Measurements from ENCODE around the gene FXYD1.

Gene FXYD1

DNA sequence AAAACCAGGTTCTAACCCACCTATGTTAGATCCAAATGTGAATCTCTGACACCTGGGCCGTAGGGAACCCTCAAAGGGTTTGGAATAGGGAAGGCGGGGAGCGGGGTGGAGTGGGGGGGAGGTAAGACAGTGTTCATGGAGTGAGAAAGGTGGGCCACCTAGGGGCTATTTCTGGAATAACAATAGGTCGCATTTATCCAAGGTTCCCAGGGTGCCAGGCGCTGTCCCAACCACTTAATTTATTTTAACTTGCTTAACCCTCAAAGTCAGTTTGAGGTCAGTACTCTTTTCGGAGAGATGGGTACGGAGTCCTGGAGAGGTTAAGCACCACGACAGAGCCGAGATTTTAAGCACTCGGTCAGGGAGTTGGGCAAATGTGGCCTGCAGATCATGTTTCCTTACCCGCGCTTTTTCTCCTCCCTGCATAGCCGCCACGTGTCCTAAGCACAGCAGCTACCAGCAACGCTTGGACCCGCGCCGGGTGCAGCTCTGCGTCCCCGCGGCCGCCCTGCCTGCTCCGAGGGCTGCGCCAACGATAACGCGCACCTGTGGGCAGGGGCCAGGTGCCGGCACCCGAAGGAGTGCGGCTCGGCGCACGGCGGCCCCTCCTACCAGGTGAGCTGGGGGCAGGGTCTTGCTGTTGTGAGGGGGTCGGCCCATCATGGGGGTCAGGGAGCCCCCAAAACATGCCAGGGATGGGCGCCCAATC is 48.0 kb upstream of the FXYD1 start:
- Histone ChIP-seq H4K20me1 (ENCODE audit: insufficient read depth, low read length) (no peaks in the 10 kb centered on the region), H3K9me2 (replicated peaks; ENCODE audit: insufficient read depth, low read length) (no peaks in the 10 kb centered on the region), H3K4me2 (ENCODE audit: low read depth, low read length) (peak overlapping the region; percentile 42), H3K4me3 (ENCODE audit: low read length) (no peak overlapping the region), H3K9ac (ENCODE audit: low read length) (no peak overlapping the region), H3K4me1 (ENCODE audit: low read length) (no peaks in the 10 kb centered on the region), H3K36me3 (replicated peaks; ENCODE audit: insufficient read depth, low read length) (no peaks in the 10 kb centered on the region), H3F3A (ENCODE audit: insufficient read depth, low read length) (no peaks in the 10 kb centered on the region), H3K27me3 (replicated peaks; ENCODE audit: insufficient read depth, low read length) (peaks cover 53% of the 10 kb centered on the region), H3K27ac (ENCODE audit: low read length) (no peak overlapping the region), H3K9me3 (replicated peaks; ENCODE audit: insufficient read depth, low read length) (no peaks in the 10 kb centered on the region), H3K79me2 (ENCODE audit: low read length) (no peaks in the 10 kb centered on the region), H2AFZ (ENCODE audit: low read length) (peak overlapping the region; percentile 34; the same call in 1 of the 2 replicates)
- DNase-seq: peak; percentile 16
- TF ChIP-seq, protein P1, sequence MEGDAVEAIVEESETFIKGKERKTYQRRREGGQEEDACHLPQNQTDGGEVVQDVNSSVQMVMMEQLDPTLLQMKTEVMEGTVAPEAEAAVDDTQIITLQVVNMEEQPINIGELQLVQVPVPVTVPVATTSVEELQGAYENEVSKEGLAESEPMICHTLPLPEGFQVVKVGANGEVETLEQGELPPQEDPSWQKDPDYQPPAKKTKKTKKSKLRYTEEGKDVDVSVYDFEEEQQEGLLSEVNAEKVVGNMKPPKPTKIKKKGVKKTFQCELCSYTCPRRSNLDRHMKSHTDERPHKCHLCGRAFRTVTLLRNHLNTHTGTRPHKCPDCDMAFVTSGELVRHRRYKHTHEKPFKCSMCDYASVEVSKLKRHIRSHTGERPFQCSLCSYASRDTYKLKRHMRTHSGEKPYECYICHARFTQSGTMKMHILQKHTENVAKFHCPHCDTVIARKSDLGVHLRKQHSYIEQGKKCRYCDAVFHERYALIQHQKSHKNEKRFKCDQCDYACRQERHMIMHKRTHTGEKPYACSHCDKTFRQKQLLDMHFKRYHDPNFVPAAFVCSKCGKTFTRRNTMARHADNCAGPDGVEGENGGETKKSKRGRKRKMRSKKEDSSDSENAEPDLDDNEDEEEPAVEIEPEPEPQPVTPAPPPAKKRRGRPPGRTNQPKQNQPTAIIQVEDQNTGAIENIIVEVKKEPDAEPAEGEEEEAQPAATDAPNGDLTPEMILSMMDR (IDR thresholded peaks at IDR 0.05; ENCODE audit: low read length): peak; percentile 49
- no peak for TF ChIP-seq EZH2phosphoT487 (IDR thresholded peaks at IDR 0.05; ENCODE audit: low read length)

- no peak for TF ChIP-seq EZH2phosphoT487 (IDR thresholded peaks at IDR 0.05; ENCODE audit: low read length)
- TF ChIP-seq, protein P1 (IDR thresholded peaks at IDR 0.05; ENCODE audit: low read length): no peak
- TF ChIP-seq EZH2 (optimal IDR thresholded peaks at IDR 0.05; ENCODE audit: low read depth, low read length): no peak
- no peaks in the 10 kb centered on the region for H4K20me1 ChIP-seq (ENCODE audit: insufficient read depth, low read length)
- no peaks in the 10 kb centered on the region for H3K9me3 ChIP-seq (replicated peaks; ENCODE audit: insufficient read depth, low read length)
- no peak overlapping the region for H3K9ac ChIP-seq (ENCODE audit: low read length)
- no peak overlapping the region for H2AFZ ChIP-seq (ENCODE audit: low read length)
- H3K9me2 ChIP-seq (replicated peaks; ENCODE audit: insufficient read depth, low read length): no peaks in the 10 kb centered on the region
- no peak overlapping the region for H3K4me2 ChIP-seq (ENCODE audit: low read depth, low read length)
- H3K27me3 ChIP-seq (replicated peaks; ENCODE audit: insufficient read depth, low read length): peaks cover 57% of the 10 kb centered on the region
- H3K27ac ChIP-seq (ENCODE audit: low read length): no peak overlapping the region
- H3F3A ChIP-seq (ENCODE audit: insufficient read depth, low read length): no peaks in the 10 kb centered on the region
- H3K4me1 ChIP-seq (ENCODE audit: low read length): no peaks in the 10 kb centered on the region
- H3K79me2 ChIP-seq (ENCODE audit: low read length): no peaks in the 10 kb centered on the region
- no peak overlapping the region for H3K4me3 ChIP-seq (ENCODE audit: low read length)
- no peaks in the 10 kb centered on the region for H3K36me3 ChIP-seq (replicated peaks; ENCODE audit: insufficient read depth, low read length)
- no peak for DNase-seq
These were observed 45.2 kb upstream of the FXYD1 start for GRCh38 chr19:35093430-35093829.

GRCh38 chr19:35093941-35094647 is 44.5 kb upstream of the FXYD1 start:
- H3K4me3 ChIP-seq (ENCODE audit: low read length): no peak overlapping the region

More at GRCh38 chr19:35093941-35094647, 44.5 kb upstream of the FXYD1 start:
- Histone ChIP-seq H4K20me1 (ENCODE audit: insufficient read depth, low read length) (no peaks in the 10 kb centered on the region), H3K36me3 (replicated peaks; ENCODE audit: insufficient read depth, low read length) (no peaks in the 10 kb centered on the region), H3F3A (ENCODE audit: insufficient read depth, low read length) (no peaks in the 10 kb centered on the region), H3K9ac (ENCODE audit: low read length) (no peak overlapping the region), H3K9me3 (replicated peaks; ENCODE audit: insufficient read depth, low read length) (no peaks in the 10 kb centered on the region), H3K27me3 (replicated peaks; ENCODE audit: insufficient read depth, low read length) (peaks cover 57% of the 10 kb centered on the region), H3K79me2 (ENCODE audit: low read length) (no peaks in the 10 kb centered on the region), H3K4me1 (ENCODE audit: low read length) (no peaks in the 10 kb centered on the region), H3K27ac (ENCODE audit: low read length) (no peak overlapping the region), H2AFZ (ENCODE audit: low read length) (no peak overlapping the region), H3K9me2 (replicated peaks; ENCODE audit: insufficient read depth, low read length) (no peaks in the 10 kb centered on the region), H3K4me2 (ENCODE audit: low read depth, low read length) (no peak overlapping the region)
- TF ChIP-seq EZH2phosphoT487 (IDR thresholded peaks at IDR 0.05; ENCODE audit: low read length) (no peak), EZH2 (optimal IDR thresholded peaks at IDR 0.05; ENCODE audit: low read depth, low read length) (no peak)
- TF ChIP-seq, protein P1 (IDR thresholded peaks at IDR 0.05; ENCODE audit: low read length): no peak
- DNase-seq: no peak
